Right lobe of liver (tissue), 4 donors: ENCODE data around the gene CCN2.
"Not testable (repeated sequence)": the region's sequence is repeated elsewhere in the genome, so short reads cannot be mapped to it uniquely, and the experiment has no call there.

Source experiments
- POLR2A ChIP-seq: fragments of 450-650 bp; IDR thresholded peaks from one replicate; pipeline ENCODE4 v1.6.1; 2017; ENCODE audit warnings: antibody characterized with exemption, mild to moderate bottlenecking
- TF ChIP-seq, protein P1 (sequence below), 4 donors: fragments of 200-600 bp in 3 of 4; fragments of 450-650 bp in 1 of 4; IDR thresholded peaks; one replicate each; pipeline versions ENCODE4 v1.5.1 to v1.8.0; 2016 to 2022; ENCODE audit warnings: antibody characterized with exemption in 4 of 4, mild to moderate bottlenecking in 2 of 4
- donor health status: DM: no; HTN: no; CAD: no.
- donor health status: DM: no; HTN: no; CAD: no.
- donor health status: DM: no; HTN: yes; CAD: no.

DNA sequence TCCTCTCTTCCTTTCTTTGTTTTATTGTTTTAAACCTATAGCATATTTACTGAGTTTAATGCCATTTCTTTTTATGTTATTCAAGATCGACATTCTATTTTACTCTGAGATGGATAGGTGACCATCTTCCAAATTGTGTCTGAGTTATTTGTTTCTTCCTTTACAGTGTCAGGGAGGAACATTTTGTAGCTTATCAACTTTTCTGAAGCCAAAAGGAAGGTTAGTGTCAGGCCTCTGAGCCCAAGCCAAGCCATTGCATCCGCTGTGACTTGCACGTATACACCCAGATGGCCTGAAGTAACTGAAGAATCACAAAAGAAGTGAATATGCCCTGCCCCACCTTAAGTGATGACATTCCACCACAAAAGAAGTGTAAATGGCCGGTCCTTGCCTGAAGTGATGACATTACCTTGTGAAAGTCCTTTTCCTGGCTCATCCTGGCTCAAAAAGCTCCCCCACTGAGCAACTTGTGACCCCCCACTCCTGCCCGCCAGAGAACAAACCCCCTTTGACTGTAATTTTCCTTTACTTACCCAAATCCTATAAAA is 49.8 kb downstream of the CCN2 start:
- TF ChIP-seq, protein P1, sequence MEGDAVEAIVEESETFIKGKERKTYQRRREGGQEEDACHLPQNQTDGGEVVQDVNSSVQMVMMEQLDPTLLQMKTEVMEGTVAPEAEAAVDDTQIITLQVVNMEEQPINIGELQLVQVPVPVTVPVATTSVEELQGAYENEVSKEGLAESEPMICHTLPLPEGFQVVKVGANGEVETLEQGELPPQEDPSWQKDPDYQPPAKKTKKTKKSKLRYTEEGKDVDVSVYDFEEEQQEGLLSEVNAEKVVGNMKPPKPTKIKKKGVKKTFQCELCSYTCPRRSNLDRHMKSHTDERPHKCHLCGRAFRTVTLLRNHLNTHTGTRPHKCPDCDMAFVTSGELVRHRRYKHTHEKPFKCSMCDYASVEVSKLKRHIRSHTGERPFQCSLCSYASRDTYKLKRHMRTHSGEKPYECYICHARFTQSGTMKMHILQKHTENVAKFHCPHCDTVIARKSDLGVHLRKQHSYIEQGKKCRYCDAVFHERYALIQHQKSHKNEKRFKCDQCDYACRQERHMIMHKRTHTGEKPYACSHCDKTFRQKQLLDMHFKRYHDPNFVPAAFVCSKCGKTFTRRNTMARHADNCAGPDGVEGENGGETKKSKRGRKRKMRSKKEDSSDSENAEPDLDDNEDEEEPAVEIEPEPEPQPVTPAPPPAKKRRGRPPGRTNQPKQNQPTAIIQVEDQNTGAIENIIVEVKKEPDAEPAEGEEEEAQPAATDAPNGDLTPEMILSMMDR (IDR thresholded peaks at IDR 0.05): not testable (repeated sequence)
- not testable (repeated sequence) for TF ChIP-seq POLR2A
